Left forelimb (tissue), 1 donor: Measurements from ENCODE around the gene MTX3.

ENCODE experiments used
- DNase-seq: peaks from one replicate; pipeline ENCODE4 v3.0.0-alpha.2; 2018; ENCODE audit warnings: low spot score

The MTX3 gene, protein sequence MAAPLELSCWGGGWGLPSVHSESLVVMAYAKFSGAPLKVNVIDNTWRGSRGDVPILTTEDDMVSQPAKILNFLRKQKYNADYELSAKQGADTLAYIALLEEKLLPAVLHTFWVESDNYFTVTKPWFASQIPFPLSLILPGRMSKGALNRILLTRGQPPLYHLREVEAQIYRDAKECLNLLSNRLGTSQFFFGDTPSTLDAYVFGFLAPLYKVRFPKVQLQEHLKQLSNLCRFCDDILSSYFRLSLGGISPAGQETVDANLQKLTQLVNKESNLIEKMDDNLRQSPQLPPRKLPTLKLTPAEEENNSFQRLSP

DNA sequence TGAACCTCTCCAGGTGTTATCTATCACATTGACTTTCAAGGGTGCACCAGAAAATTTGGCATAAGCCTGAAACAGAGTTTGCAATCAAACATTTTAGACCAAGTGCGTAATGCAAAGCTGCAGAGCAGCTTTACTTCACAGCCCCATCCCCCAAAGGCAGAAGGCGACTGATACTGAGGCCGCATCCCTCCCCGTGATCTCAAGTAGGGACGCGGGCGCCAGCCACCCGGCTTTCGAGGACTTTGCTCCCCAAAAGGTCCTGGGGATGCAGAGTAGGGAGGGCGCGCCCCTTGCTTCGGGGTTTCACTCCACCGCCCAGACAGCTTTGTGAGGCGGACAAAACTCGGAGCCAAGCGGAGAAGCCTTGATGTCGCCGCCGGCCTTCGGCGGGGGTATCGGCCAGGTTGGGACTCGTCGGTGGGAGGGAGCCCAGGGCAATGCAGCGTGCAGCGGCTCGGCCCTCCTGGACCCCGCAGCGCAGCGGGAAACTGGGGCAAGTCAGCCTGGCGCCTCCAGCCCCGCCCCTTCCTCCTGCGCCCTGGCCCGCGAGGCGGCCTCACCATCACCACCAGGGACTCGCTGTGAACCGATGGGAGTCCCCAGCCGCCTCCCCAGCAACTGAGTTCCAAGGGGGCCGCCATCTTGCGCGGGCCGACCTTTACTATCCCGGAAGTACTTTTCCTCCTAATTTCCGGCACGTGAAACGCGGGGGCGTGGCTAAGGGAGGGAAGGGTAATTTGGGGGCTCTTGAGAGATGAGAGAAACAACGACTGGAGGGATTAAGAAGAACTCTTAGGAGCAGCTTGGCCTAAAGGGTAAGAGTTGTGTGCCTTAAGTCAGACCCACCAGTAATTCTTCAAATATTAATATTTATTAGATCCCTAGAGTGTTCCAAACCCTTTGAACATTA, at the start of gene MTX3:
Gene MTX3 (minus strand): TSS at position 665 of the 910 bp plus-strand sequence. CDS start 24 bp downstream, at position 641.
- DNase-seq: peak; percentile 88

DNA sequence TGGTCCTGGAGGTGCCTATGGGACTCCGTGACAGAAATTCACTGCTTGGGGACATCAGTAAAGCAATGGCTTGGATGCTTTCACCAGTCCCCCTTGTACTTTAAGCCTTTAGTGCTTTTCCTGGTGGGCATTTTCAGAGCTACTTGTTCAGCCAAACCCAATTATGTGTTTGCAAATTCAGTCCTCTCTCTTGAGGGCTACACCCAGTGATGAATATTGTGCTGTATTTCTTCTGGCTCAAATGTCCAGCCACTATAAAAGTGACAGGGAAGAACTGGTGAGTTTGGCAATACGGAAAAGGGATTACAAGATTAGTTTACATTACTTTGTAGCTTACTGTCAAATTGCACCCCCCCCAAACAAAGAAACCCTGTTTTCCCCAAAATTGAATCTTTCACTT, 48.6 kb upstream of the MTX3 start:
- DNase-seq: no peak

DNA sequence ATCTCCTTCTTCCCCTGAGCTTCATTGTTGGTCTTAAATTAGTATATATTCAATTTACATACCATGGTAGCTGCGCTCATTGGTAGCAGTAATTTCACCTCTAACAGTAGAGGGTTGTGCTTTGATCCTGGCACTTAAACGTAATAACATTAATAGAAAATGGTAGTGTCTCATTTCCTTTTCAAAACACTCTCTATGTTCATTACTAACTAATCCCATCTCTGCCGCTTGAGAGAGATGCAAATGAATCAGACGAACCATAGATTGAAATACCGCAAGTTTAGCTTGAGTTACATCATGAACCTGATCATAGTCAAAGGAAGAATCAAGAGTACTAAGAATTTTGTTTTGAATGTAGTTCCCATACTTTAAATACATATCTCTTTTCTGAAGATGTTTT, 46.3 kb upstream of the MTX3 start:
- DNase-seq: no peak

DNA sequence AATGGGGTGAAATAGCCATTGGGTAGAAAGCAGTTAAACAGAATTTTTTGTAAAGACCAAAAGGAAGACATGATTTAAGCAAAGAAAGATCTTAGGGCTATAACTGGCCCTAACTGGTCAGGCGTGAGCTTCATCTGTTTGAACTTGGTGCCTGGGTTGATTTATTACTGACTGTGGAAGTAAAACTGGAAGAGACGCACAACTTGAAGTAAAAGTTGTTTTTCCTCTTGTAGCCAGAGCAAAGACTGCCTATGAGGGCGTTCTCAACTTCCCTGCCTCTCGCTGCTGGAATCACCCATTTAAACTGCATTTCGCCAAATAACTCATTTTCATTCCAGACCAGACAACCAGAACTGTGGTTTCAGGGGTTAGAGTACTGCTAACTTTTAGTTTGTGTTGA, 45.6 kb upstream of the MTX3 start:
- DNase-seq: no peak

DNA sequence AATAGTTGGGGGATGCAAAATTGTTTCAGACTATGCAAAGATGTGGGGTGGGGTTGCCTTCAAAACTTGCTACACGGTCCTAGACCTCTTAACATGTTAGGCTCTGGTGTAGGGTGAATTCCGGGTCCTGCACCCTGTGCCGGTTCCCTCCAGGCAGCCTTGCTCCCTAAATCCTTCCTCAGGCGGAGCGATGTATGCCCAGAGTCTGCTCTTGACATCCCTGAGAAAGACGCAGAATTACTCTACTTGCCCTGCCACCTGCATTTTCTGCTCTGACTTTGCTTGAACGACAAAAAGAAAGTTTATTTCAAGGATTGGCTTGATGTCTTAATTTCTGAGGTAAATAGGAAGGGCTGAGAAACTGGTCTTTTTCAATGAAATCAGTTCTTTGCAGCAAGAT, 44.8 kb upstream of the MTX3 start:
- no peak for DNase-seq

DNA sequence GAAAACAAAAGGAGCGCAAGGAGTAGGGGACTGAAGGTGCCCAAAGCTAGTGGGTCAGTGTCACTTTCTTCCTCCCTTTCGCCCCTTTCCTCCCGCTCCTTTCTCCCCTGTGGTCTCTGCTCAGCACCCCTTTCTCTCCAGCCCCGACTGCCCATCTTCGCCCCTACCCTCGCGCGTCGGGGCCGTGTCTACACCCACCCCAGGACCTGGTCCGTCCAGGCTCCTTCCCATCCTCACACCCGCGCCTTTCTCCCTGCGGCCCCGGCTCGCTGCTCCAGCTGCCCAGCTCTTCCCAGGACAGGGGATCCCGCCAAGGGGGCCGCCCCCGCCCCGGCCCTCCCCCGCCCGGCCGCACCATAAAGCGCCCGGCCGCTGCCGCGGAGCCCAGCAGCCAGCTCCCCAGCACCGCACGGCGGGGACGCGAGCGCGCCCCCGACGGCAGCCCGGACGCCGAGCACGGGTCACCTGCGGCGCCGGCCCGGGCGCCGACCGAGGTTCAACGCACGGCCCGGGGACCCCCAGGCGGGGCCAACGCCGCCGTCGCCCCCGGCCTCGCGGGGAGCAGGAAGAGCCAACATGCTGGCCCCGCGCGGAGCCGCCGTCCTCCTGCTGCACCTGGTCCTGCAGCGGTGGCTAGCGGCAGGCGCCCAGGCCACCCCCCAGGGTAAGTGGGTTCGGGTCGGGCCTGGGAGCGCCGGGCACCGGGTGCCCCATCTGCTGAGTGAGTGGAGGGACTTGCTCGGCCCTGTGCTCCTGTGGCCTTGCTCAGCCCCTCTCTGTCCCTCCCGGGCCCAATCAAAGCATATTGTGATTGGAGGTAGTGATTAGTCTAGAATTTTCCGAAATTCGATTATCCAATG, 44.1 kb upstream of the MTX3 start, which contains the start of gene THBS4:
Gene THBS4 (plus strand): TSS at position 387 of the 860 bp plus-strand sequence. CDS start 190 bp downstream, at position 577.
- peak; percentile 70 for DNase-seq

DNA sequence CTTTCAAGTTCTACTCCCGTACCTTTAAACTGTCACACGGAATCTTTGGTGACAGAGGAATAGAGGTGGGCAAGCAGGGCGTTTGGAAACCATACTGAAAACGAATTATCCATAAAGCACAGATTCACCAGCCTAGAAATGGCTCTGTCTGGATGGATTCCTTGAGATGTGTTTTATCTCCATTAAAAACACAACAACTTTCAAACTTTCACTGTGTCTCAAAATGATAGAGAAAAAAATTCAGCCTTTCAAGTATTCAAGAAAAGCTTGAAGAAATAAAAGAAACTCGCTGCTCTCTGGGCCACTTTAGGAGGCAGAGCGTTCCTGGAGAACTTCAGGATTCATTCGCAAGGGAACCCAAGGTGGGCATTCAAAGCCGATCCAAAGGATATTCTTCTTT, 43.5 kb upstream of the MTX3 start:
- no peak for DNase-seq

DNA sequence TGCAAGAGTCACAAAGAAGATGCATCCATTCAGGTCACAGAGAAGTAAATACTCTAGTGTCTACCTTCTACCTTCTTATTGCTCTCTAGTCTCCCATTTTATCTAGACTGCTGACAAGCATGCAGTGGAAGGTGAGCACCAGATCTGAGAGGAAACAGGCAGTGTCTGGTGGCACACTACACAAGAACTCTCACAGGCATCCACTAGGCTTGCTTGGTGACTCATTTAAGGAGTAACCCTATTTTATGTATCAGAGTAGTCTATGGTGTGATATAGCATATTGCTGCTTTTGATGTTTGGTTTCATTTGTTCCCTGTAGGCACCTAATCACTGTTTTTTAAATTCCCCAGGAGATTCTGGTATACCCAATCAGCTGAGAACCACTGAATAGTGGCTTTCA, 42.5 kb upstream of the MTX3 start:
- DNase-seq: no peak

DNA sequence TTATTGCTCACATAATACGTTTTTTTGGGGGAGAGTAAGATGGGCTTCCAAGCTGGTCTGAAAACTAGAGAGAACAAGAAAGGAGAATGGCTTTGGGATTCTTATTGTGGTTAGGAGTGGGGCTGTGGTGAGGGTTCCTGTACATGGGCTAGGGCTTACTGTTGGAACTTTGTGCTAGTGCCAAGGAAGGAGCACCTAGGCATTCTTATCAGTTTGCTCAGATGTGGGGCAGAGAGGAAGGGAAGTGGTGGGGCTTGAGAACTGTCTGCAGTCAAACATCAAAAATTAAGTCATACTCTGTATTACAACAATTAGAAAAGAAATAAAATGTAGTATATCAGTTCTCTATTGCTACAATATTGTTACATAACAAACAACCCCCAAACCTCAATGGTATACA, 40.0 kb upstream of the MTX3 start:
- no peak for DNase-seq

DNA sequence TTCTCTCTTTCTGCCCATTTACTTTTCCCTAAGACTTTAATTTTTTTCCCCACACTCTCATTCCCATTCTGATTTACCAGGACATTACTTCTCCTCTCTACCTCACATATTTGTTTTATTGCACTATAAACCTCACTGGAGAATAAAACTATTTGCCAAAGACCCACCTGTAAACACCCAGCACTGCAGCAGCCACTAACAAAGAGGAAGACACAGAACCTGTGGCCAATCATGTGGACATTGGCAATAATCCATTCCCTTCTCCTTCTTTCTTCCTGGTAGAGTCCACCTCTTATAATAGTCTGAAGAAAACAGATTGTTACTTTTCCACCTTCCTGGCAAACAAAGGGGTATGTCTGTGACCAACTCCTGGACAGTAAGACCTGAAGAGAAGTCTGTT, 35.8 kb upstream of the MTX3 start:
- DNase-seq: no peak

DNA sequence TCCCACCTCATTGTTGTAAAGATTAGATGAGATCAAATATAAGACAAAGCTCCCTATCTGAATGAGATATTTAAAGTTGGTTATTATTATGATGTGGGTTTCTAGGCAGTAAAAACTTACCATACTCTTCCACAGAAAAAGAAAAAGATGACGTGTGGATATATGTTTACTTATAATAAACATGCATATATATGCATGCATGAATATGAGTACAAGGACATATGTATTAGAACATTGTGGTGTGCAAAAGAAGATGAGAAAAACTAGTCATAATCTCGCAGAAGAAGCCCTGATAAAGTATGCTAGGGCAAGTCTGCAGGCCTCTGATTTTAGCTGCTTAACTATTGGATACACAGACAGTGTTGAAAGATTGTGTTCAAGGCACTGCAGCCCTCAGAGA, 34.0 kb upstream of the MTX3 start:
- no peak for DNase-seq

DNA sequence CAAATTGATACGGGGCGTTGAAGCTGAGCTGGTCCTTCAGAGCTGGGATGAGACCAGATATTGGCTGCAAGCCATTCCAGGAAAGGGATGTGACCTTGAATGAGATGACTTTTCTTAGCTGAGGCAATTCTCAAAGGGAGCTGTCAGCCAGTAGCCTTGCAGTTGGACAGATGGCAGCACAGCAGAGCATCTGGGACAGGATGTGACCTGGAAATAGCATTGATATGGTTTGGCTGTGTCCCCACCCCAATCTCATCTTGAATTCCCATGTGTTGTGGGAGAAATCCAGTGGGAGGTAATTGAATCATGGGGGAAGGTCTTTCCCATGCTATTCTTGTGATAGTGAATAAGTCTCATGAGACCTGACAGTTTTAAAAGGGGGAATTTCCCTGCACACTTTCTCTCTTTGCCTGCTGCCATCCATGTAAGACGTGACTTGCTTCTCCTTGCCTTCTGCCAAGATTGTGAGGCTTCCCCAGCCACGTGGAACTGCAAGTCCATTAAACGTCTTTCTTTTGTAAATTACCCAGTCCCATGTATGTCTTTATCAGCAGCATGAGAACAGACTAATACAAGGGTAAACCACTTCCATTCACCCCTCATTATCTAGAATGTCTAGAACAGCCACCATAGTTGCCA, 19.8 kb upstream of the MTX3 start:
- DNase-seq: no peak

DNA sequence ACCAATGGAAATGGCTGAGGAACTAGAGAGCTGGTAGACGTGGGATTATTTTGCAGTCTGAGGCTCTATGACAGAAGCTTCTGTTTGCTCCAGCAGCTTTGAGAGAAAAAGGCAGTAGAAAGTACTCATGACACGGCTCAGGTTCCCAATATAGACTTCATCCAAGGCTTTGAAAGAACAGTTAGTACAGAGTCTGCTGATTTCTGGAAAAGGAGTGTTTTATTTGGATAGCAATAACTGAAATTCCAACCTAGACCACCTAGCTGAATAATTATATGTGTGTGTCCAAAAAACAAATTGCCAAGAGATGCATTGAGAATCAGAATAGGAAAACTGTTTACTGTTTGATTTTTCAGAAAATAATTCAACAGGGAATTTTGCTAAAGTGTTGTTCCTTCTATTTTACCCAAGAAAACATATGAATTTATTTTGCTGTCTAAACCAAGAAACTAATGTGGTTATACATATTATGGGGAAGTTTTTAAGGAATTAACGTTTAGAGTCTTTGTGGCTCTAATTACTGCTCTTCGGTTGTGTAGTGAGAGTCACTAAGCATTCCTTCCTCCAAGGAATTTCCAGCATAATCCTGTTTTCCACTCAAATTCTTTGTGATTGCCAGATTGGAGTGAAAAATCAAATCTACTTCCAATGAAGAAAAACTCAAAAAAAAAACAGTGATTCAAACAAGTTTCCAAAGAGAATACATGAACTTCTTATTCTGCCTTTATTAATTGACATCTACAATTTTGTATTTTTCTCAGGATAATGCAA, 18.1 kb upstream of the MTX3 start:
- DNase-seq: no peak

DNA sequence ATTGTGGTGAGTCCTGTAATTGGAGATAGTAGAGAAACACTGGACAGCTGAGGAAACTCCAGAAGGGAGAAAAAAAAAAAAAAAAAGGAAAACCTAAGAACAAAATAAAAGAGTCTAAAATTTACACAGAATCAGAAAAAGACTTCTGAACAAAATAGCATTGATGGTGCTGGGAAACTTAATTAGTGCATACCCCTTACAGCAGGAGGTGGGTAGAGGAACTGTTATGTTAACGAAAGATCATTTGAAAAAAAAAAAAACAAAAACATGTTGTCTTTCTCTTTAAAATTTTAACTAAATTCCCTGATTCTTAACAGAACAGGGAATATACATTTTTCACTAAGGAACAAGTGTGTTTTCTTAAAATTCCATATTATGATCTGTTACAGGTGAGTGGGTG, 11.6 kb upstream of the MTX3 start:
- DNase-seq: no peak

DNA sequence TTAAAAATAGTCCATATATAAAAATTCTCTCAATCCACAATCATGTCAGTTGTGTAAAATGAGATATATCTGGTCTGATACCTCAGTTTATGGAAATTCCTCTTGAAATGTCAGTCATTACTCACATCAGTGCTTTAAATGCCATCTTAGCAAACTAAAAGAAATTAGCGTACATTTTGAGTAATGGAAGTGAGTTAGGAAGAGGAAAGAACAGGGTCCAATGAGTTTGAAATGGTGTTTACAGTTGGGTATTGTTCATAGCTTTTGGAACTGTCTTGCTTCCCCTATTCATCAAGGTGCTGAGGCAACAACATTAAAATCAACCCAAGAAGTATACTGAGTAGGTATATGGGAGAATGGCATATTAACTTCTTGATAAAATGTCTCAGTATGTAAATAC, 8.7 kb upstream of the MTX3 start:
- DNase-seq: no peak

DNA sequence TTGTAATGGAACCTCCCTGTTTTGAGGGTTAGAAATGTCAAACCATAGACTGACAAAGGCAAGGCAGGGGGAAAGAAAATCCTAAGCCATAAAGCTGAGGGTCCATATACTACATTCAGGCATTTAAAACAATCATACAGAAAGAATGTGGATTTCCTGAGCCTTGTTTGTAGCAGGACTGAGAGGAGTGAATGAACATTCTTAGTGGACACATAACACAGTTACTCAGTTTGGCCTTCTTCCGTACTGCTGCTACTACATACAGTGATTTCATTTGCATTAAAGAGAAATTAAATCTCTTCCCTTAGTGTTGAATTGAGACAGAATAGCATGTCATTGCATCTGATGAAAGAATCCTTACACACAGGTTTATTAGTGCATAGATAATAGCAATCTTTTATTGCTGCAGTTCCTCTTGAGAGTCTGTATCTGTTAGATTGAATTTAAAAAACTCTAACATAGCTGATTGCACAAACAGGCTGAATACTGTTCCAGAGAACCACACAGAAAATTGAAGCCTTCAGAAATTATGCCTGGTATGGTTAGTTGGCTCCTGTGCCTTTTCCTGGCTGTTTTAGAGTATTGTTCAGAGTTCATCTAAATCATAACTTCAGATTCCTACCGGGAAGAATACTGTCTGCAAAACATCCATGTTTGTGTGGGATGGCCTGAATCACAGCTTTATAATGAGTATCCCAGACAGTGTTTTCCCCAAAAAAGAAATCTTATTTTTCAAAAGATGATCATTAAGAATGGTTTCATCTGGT, 2.0 kb upstream of the MTX3 start:
- no peak for DNase-seq

DNA sequence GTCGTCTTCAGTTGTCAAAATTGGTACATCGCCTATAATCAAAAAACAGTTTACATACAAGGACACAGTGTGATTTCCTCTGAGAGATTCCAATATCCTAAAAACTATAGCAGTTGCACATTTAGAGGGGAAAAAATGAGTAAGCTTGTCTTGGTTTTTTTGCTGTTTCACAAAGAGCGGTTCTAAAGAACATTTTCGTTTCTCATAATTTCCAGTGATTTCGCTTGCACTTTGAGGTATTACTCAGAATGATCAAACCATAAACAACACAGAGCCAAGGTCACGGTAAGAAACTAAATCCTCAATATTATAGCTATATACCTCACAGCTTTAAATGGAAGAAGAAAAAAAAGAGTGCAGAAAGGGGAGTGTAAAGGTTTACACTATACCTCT, 861 bp downstream of the MTX3 start:
- no peak for DNase-seq

DNA sequence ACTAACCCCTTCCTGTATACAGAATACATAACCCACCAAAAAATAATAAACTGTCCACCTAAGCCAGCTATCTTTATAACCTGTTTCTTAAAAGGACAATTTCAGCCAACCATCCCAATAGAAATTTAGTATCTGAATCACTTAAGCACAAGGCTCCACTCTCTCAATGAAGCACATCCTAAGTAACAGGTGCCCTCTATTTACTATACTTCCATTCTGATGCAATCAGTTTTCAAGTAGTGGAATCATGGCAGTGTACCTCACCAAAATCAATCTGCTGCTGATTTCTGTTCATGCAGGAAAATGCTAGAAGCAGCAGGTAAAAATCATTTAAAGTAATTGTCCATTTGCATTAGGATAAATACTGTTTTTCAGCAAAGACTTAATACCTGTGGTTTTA, 4.8 kb downstream of the MTX3 start:
- DNase-seq: no peak

DNA sequence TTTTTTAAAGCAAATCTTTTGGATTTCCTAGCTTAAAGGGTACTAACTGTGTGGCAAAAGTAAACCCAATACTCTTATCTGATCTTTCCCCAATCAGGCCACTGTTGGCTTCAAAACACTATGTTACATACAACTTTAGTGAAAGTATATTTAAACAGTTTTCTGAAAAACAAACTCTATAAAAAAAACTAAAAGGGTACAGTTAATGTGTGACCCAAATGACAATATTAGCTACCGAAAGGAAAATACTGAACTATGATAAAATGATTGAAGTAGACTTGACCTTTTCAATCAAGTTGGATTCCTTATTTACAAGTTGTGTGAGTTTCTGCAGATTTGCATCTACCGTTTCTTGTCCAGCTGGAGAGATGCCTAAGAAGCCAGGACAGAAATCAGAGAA, 5.8 kb downstream of the MTX3 start:
- no peak for DNase-seq

DNA sequence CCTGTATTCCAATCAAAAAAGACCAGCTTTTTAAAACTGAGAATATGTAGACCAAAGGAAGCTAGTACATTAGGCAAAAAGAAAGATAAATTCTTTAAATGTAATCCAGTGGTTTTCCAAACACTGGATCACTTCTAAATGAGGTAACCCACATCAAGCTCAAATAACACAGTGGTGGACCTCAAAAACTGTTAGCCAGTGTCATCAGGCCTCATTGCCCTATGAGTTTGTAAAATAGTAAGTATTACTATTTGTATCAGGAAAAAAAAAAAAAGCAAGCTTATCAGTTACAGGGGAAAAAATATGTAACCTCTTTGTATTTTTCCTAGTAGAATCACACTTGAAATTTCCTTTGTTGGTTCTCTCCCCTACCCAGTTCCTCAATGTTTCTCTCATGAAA, 6.7 kb downstream of the MTX3 start:
- no peak for DNase-seq
